CD14-positive monocyte (primary cell): Measurements from ENCODE around the gene FIGNL2. TPM values are rescaled to one million over a fixed set of nuclear protein-coding genes. Genes with fewer than 3 reads are reported as not detected.
A peak's percentile ranks its signal among the peaks of the same experiment; 100 is the strongest.

Experiments used
- DNase-seq, 3 donors: peaks; one replicate each; pipeline ENCODE4 v3.0.0-alpha.2; 2011 to 2022
- H2AFZ ChIP-seq: 2 replicates; pipeline ENCODE4 v1.6.0; 2012; ENCODE audit warnings: mild to moderate bottlenecking, low read depth, low read length, inconsistent platforms; ENCODE audit not compliant: insufficient read depth, poor library complexity, severe bottlenecking
- H3K27ac ChIP-seq, 2 donors: 1 replicate in 1 of 2; 2 replicates in 1 of 2; pipeline ENCODE4 v1.5.1; 2012 to 2013; ENCODE audit warnings: low read length in 2 of 2, control low read depth in 1 of 2, inconsistent platforms in 1 of 2, low read depth in 1 of 2, mild to moderate bottlenecking in 1 of 2
- H3K27me3 ChIP-seq, 2 donors: one replicate each; pipeline versions ENCODE4 v1.6.0 to v1.6.1; 2011 to 2013; ENCODE audit warnings: low read length in 2 of 2; ENCODE audit not compliant: control insufficient read depth in 2 of 2, insufficient read depth in 2 of 2
- H3K36me3 ChIP-seq, 2 donors: replicated peaks in 1 of 2; 1 replicate in 1 of 2; 2 replicates in 1 of 2; pipeline versions ENCODE4 v1.5.1 to v1.6.1; 2012 to 2013; ENCODE audit warnings: low read length in 2 of 2, control low read depth in 1 of 2, inconsistent platforms in 1 of 2, mild to moderate bottlenecking in 1 of 2; ENCODE audit not compliant: insufficient read depth in 2 of 2, control insufficient read depth in 1 of 2
- H3K4me1 ChIP-seq, 2 donors: 1 replicate in 1 of 2; 2 replicates in 1 of 2; pipeline versions ENCODE4 v1.5.1 to v1.6.1; 2012 to 2013; ENCODE audit warnings: low read length in 2 of 2, control low read depth in 1 of 2, inconsistent platforms in 1 of 2, mild to moderate bottlenecking in 1 of 2, moderate library complexity in 1 of 2; ENCODE audit not compliant: insufficient read depth in 2 of 2, control insufficient read depth in 1 of 2
- H3K4me2 ChIP-seq: replicated peaks from 2 replicates; pipeline ENCODE3; 2012; ENCODE audit warnings: low read length, moderate library complexity, mild to moderate bottlenecking; ENCODE audit not compliant: poor library complexity, severe bottlenecking; ENCODE audit errors: extremely low read depth
- H3K4me3 ChIP-seq, 3 experiments: fragments of 200-600 bp in 1 of 3; sonication (generic) in 1 of 3; replicated peaks in 1 of 3; 1 replicate in 2 of 3; 2 replicates in 1 of 3; pipeline ENCODE4 v1.5.1; 2011 to 2013; ENCODE audit warnings: low read length in 3 of 3, mild to moderate bottlenecking in 3 of 3, control low read depth in 2 of 3, low read depth in 2 of 3, inconsistent platforms in 1 of 3, moderate library complexity in 1 of 3
- H3K79me2 ChIP-seq: 2 replicates; pipeline ENCODE4 v1.6.0; 2012; ENCODE audit warnings: mild to moderate bottlenecking, control low read depth, inconsistent platforms, low read length, moderate library complexity; ENCODE audit not compliant: insufficient read depth
- H3K9ac ChIP-seq: 2 replicates; pipeline ENCODE4 v1.6.0; 2017; ENCODE audit warnings: low read length, mild to moderate bottlenecking; ENCODE audit not compliant: insufficient read depth, poor library complexity, severe bottlenecking
- H3K9me3 ChIP-seq, 2 donors: replicated peaks in 1 of 2; 1 replicate in 1 of 2; 2 replicates in 1 of 2; pipeline versions ENCODE4 v1.5.1 to v1.6.1; 2012 to 2013; ENCODE audit warnings: low read length in 2 of 2, control low read depth in 1 of 2; ENCODE audit not compliant: control insufficient read depth in 1 of 2, insufficient read depth in 1 of 2
- H4K20me1 ChIP-seq: 2 replicates; pipeline ENCODE4 v1.6.0; 2012; ENCODE audit warnings: mild to moderate bottlenecking, low read length, control low read depth, moderate library complexity; ENCODE audit not compliant: insufficient read depth
- H3K27ac Mint-ChIP-seq, 7 donors: one replicate each; pipeline ENCODE4 v1.8.0; 2020; ENCODE audit warnings: mild to moderate bottlenecking in 7 of 7, mixed read lengths in 7 of 7, moderate library complexity in 6 of 7, inconsistent platforms in 2 of 7
- H3K27me3 Mint-ChIP-seq, 3 donors: one replicate each; pipeline ENCODE4 v1.8.0; 2021 to 2022; ENCODE audit warnings: low read depth in 3 of 3, mild to moderate bottlenecking in 3 of 3, mixed read lengths in 3 of 3, moderate library complexity in 3 of 3, inconsistent platforms in 1 of 3
- H3K36me3 Mint-ChIP-seq, 2 donors: one replicate each; pipeline ENCODE4 v1.8.0; 2020; ENCODE audit warnings: mixed read lengths in 2 of 2, inconsistent platforms in 1 of 2, mild to moderate bottlenecking in 1 of 2
- H3K4me1 Mint-ChIP-seq: one replicate; pipeline ENCODE4 v1.8.0; 2020; ENCODE audit warnings: mild to moderate bottlenecking, mixed read lengths
- H3K4me3 Mint-ChIP-seq, 2 donors: one replicate each; pipeline ENCODE4 v1.8.0; 2020; ENCODE audit warnings: mild to moderate bottlenecking in 2 of 2, mixed read lengths in 2 of 2, moderate library complexity in 1 of 2
- H3K9me3 Mint-ChIP-seq, 7 donors: one replicate each; pipeline ENCODE4 v1.8.0; 2020 to 2022; ENCODE audit warnings: mixed read lengths in 7 of 7, mild to moderate bottlenecking in 6 of 7, moderate library complexity in 6 of 7, inconsistent platforms in 2 of 7
- WGBS: methylation state at CpG from one replicate; pipeline ENCODE4 v1.1.5; 2013; ENCODE audit warnings: missing lambda C conversion rate; ENCODE audit not compliant: insufficient coverage; 5-methylcytosine and 5-hydroxymethylcytosine counted together
- intact Hi-C, 2 donors: fragments of 100-400 bp; cut with micrococcal nuclease; formaldehyde crosslinking; loops; one replicate each; pipeline versions ENCODE4 v1.15.0 to v1.15.1; 2023
- polyA plus RNA-seq, 3 donors: library from polyadenylated mRNA; depleted of rRNA in 1 of 3; unstranded in 2 of 3; stranded (reverse) in 1 of 3; fragments of 300-500 nt in 2 of 3; fragments of >200 nt in 1 of 3; fragmentation: Illumina TruSeq in 2 of 3; gene quantifications; 1 replicate in 2 of 3; 2 replicates in 1 of 3; pipeline ENCODE4 v1.2.3, GENCODE V29; 2012 to 2021
- TF ChIP-seq, protein P1 (sequence below): fragments of 200-600 bp; IDR thresholded peaks from one replicate; pipeline ENCODE4 v1.8.0; 2022; ENCODE audit warnings: antibody characterized with exemption, mild to moderate bottlenecking

The FIGNL2 gene
- polyA plus RNA-seq, 3 donors = 0.06 to 0.52 TPM; not detected in 1

DNA sequence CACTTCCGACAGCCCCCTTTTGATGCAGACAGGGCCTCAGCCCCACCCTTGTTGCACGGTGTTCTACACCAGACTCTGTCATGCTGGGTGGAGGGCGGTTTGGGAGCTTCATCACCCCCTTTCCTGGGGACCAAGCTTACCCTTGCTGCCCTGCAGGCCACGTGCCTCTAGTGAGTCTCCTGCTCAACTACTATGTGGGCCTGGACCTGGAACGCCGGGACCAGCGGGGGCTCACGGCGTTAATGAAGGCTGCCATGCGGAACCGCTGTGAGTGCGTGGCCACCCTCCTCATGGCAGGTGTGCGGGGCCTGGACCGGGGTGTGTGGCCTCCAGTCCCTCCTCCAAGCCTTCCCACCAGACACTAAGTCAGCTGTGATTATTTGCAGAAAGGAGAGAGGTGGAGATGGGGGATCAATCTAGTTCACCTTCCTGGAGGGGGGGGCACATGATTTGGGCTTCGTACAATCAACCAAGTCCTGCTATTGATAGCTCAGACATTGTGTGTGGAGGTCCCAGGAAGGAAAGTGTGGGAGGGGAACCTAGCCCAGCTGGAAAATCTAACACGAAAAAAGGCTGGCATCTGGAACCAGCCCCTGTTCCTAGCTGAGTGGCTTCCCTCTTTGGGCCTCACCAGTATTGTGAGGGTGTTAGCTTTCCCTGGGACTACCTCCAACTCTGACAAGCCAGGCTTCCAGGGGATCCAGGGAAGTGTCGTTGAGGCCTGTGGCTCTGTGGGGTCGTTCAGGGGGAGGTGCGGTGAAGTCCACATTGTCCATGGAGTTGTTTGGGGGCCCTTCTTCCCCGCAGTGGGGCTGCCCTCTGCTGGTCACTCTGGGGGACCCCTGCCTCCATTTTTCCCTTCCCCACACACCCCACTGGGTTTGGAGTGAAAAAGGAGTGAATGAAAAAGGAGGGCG lies 41.0 kb upstream of the FIGNL2 start:
- Histone ChIP-seq H3K27me3 (no peaks in the 10 kb centered on the region), H3K4me2 (no peak overlapping the region), H2AFZ (no peak overlapping the region), H3K36me3 (no peaks in the 10 kb centered on the region), H3K27ac (no peak overlapping the region), H3K9me3 (no peaks in the 10 kb centered on the region), H3K4me1 (peaks cover 37 to 48% of the 10 kb centered on the region in 2 donors), H3K4me3 (no peak overlapping the region), H3K9ac (no peak overlapping the region), H4K20me1 (no peaks in the 10 kb centered on the region), H3K79me2 (no peaks in the 10 kb centered on the region)
- Mint-ChIP-seq H3K36me3 (peaks cover 0 to 3% of the 10 kb centered on the region in 2 donors), H3K4me3 (no peak overlapping the region), H3K27me3 (peaks cover 0 to 4% (median 2%) of the 10 kb centered on the region in 3 donors), H3K4me1 (peaks cover 47% of the 10 kb centered on the region), H3K27ac (peak overlapping the region in 1 of 7 donors; percentile 41), H3K9me3 (peaks cover 0 to 6% (median 1%) of the 10 kb centered on the region in 7 donors)
- TF ChIP-seq, protein P1, sequence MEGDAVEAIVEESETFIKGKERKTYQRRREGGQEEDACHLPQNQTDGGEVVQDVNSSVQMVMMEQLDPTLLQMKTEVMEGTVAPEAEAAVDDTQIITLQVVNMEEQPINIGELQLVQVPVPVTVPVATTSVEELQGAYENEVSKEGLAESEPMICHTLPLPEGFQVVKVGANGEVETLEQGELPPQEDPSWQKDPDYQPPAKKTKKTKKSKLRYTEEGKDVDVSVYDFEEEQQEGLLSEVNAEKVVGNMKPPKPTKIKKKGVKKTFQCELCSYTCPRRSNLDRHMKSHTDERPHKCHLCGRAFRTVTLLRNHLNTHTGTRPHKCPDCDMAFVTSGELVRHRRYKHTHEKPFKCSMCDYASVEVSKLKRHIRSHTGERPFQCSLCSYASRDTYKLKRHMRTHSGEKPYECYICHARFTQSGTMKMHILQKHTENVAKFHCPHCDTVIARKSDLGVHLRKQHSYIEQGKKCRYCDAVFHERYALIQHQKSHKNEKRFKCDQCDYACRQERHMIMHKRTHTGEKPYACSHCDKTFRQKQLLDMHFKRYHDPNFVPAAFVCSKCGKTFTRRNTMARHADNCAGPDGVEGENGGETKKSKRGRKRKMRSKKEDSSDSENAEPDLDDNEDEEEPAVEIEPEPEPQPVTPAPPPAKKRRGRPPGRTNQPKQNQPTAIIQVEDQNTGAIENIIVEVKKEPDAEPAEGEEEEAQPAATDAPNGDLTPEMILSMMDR = no peak
- no peak for DNase-seq
- intact Hi-C loops = loop anchor here in 1 of 2 donors (5.0 to 10.0 kb wide), 2 partner anchors 33 to 305 kb away; partner anchors contain the start of gene KRT80
- 95% methylated on average over 14 of the region's 21 CpGs for WGBS

DNA sequence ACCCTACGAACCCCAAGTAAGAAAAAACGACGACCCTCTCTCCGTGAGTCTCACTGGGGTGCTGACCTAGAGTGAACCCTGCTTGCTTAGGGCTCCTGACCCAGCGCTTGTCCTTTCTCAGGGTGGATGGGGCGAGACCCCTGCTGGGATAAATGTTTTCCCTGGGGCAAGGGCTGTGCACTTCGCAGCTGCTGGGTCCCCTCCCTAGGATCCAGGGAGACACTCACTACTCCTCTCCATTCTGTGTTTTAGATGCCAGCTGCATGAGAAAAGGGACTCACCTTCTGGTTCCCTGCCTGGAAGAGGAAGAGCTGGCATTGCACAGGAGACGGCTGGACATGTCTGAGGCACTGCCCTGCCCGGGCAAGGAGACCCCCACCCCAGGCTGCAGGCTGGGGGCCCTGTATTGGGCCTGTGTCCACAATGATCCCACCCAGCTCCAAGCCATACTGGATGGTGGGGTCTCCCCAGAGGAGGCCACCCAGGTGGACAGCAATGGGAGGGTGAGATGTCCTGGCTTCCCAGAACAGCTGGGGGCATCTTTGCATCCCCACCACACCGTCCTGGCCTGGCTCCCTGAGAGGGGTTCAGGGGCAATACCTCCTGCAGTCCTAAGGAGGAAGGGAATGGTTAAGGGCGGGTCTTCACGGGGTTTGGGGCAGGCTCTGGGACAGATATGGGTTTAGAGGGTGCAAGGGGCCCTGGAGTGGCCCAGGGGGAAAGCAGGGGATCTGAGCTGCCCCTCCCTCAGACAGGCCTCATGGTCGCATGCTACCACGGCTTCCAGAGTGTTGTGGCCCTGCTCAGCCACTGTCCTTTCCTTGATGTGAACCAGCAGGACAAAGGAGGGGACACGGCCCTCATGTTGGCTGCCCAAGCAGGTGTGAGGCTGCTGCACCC lies 40.0 kb upstream of the FIGNL2 start:
- Histone ChIP-seq H3K9ac (no peak overlapping the region), H3K36me3 (no peaks in the 10 kb centered on the region), H3K79me2 (no peaks in the 10 kb centered on the region), H2AFZ (no peak overlapping the region), H3K4me2 (peak overlapping the region; percentile 37), H4K20me1 (no peaks in the 10 kb centered on the region), H3K9me3 (no peaks in the 10 kb centered on the region), H3K27me3 (no peaks in the 10 kb centered on the region), H3K27ac (no peak overlapping the region), H3K4me3 (no peak overlapping the region), H3K4me1 (peaks cover 37 to 48% of the 10 kb centered on the region in 2 donors)
- Mint-ChIP-seq H3K4me1 (peaks cover 52% of the 10 kb centered on the region), H3K27me3 (peaks cover 0 to 4% (median 2%) of the 10 kb centered on the region in 3 donors), H3K36me3 (peaks cover 0 to 3% of the 10 kb centered on the region in 2 donors), H3K9me3 (peaks cover 0 to 6% (median 1%) of the 10 kb centered on the region in 7 donors), H3K4me3 (peak overlapping the region in 1 of 2 donors; percentile 65), H3K27ac (peak overlapping the region in 6 of 7 donors; percentile 3 to 85 (median 46))
- 78% methylated on average over 10 of the region's 15 CpGs for WGBS
- intact Hi-C loops = loop anchor here in 1 of 2 donors (5.0 to 10.0 kb wide), 2 partner anchors 34 to 306 kb away; partner anchors contain the start of gene KRT80
- TF ChIP-seq, protein P1 = no peak
- no peak for DNase-seq
